Stomach (tissue), 9 donors: ENCODE data around the gene AP2S1. TPM values are rescaled to one million over a fixed set of nuclear protein-coding genes. Genes with fewer than 3 reads are reported as not detected.

Experiments used
- DNase-seq, 2 donors: peaks; one replicate each; pipeline versions ENCODE4 v3.0.0 to v3.0.0-alpha.2; 2013 to 2019
- H3K27ac ChIP-seq, 5 donors: fragments of 200-600 bp in 4 of 5; sonication (generic) in 4 of 5; one replicate each; pipeline ENCODE4 v1.5.1; 2013 to 2019; ENCODE audit warnings: mild to moderate bottlenecking in 1 of 5, moderate library complexity in 1 of 5
- H3K27me3 ChIP-seq, 3 donors: fragments of 200-600 bp; sonication (generic); one replicate each; pipeline ENCODE4 v1.5.1; 2017 to 2019; ENCODE audit warnings: mixed run types in 1 of 3
- H3K36me3 ChIP-seq, 4 donors: fragments of 200-600 bp; sonication (generic); 1 replicate in 3 of 4; 2 replicates in 1 of 4; pipeline ENCODE4 v1.5.1; 2016 to 2019
- H3K4me1 ChIP-seq, 4 donors: fragments of 200-600 bp; sonication (generic); one replicate each; pipeline ENCODE4 v1.5.1; 2016 to 2019
- H3K4me3 ChIP-seq, 4 donors: fragments of 200-600 bp; sonication (generic) in 3 of 4; one replicate each; pipeline ENCODE4 v1.5.1; 2016 to 2019; ENCODE audit warnings: mild to moderate bottlenecking in 1 of 4
- H3K9me3 ChIP-seq, 4 donors: fragments of 200-600 bp; sonication (generic); one replicate each; pipeline ENCODE4 v1.5.1; 2016 to 2019
- EP300 ChIP-seq: sonication (generic); formaldehyde crosslinking; IDR thresholded peaks from one replicate; pipeline ENCODE4 v1.6.1; 2017; ENCODE audit warnings: antibody characterized with exemption
- POLR2A ChIP-seq, 4 donors: fragments of 450-650 bp; IDR thresholded peaks; one replicate each; pipeline ENCODE4 v1.6.1; 2016; ENCODE audit warnings: antibody characterized with exemption in 4 of 4, control low read depth in 2 of 4, mild to moderate bottlenecking in 1 of 4, moderate library complexity in 1 of 4
- POLR2AphosphoS5 ChIP-seq, 3 donors: sonication (generic); formaldehyde crosslinking; IDR thresholded peaks; one replicate each; pipeline ENCODE4 v1.6.1; 2016; ENCODE audit warnings: antibody characterized with exemption in 3 of 3
- WGBS, 5 donors: extraction: QIAGEN DNeasy Blood & Tissue Kit in 3 of 5; methylation state at CpG; one replicate each; pipeline versions ENCODE4 v1.1.5 to v1.1.7; 2013 to 2018; 5-methylcytosine and 5-hydroxymethylcytosine counted together
- intact Hi-C: fragments of 100-400 bp; cut with DNase I; formaldehyde crosslinking; loops from one replicate; pipeline ENCODE4 v1.15.1; 2023; ENCODE audit warnings: low total_unique reads
- polyA plus RNA-seq, 3 donors: library from polyadenylated mRNA; stranded (reverse); fragments of 200-250 nt; gene quantifications; one replicate each; pipeline ENCODE4 v1.2.3, GENCODE V29; 2013
- small RNA-seq, 4 donors: library from RNA; depleted of rRNA; stranded (forward); fragments of <200 nt; gene quantifications; one replicate each; pipeline ENCODE3, GENCODE V24; 2016
- total RNA-seq, 5 donors: library from RNA; depleted of rRNA; stranded (reverse); fragments of >200 nt; gene quantifications; one replicate each; pipeline versions ENCODE4 v1.1.0 to v1.2.3, GENCODE V29; 2014 to 2016
- TF ChIP-seq, protein P1 (sequence below), 7 experiments: fragments of 450-650 bp in 4 of 7; fragments of 200-600 bp in 3 of 7; sonication (generic) in 3 of 7; IDR thresholded peaks; one replicate each; pipeline ENCODE4 v1.5.1; 2016 to 2019; ENCODE audit warnings: antibody characterized with exemption in 7 of 7, control low read depth in 2 of 7, mild to moderate bottlenecking in 1 of 7
- donor health status: healthy with polysubstance abuse.
- donor health status: Bipolar disorder and iron deficiency.
- donor health status: healthy.

AP2S1 gene
- total and polyA plus RNA-seq, 8 donors = 4.9 to 191 (median 96.1) TPM

DNA sequence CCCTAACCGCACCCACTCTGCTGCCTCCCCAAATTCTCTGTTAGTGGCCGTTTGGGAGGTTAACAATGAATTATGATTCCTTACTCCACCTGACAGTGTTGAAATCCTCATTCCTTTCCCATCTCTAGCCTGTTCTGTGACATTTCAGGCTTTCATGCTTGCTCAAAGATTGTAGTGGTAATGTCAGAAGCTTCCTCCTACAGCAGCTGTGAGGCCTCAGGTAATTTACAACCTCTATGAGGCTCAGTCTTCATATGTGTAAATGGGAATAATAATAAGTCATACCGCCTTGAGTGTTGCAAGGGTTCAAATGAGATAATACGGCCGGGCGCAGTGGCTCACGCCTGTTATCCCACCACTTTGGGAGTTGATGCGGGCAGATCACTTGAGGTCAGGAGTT is 61.3 kb downstream of the AP2S1 start:
- no peak overlapping the region for H3K4me3 ChIP-seq
- no peak overlapping the region for H3K27ac ChIP-seq
- intact Hi-C loops = no loop called here
- TF ChIP-seq, protein P1, sequence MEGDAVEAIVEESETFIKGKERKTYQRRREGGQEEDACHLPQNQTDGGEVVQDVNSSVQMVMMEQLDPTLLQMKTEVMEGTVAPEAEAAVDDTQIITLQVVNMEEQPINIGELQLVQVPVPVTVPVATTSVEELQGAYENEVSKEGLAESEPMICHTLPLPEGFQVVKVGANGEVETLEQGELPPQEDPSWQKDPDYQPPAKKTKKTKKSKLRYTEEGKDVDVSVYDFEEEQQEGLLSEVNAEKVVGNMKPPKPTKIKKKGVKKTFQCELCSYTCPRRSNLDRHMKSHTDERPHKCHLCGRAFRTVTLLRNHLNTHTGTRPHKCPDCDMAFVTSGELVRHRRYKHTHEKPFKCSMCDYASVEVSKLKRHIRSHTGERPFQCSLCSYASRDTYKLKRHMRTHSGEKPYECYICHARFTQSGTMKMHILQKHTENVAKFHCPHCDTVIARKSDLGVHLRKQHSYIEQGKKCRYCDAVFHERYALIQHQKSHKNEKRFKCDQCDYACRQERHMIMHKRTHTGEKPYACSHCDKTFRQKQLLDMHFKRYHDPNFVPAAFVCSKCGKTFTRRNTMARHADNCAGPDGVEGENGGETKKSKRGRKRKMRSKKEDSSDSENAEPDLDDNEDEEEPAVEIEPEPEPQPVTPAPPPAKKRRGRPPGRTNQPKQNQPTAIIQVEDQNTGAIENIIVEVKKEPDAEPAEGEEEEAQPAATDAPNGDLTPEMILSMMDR (IDR thresholded peaks at IDR 0.05) = no peak
- no peak for TF ChIP-seq POLR2A (IDR thresholded peaks at IDR 0.05)
- no peak for TF ChIP-seq POLR2AphosphoS5 (IDR thresholded peaks at IDR 0.05)
- TF ChIP-seq EP300 = no peak
- WGBS, 5 donors = 90 to 94% (median 92%) methylated on average over 8 of the region's 8 CpGs
- peaks cover 16 to 46% (median 34%) of the 10 kb centered on the region in 4 donors for H3K4me1 ChIP-seq
- DNase-seq = no peak
- H3K9me3 ChIP-seq = no peaks in the 10 kb centered on the region
- H3K36me3 ChIP-seq = no peaks in the 10 kb centered on the region
- no peaks in the 10 kb centered on the region for H3K27me3 ChIP-seq

DNA sequence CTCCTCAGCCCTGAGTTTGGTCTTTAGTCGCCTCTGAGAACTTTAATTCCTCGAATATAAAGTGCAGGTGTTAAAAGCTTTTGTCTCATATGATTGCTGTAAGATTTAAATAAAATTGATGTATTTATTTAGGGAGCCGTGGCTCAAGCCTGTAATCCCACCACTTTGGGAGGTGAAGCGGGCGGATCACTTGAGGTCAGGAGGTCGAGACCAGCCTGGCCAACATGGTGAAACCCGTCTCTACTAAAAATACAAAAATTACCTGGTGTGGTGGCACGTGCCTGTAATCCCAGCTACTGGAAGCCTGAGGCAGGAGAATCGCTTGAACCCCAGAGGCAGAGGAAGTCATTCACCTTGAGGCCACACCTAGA is 61.7 kb downstream of the AP2S1 start:
- no peaks in the 10 kb centered on the region for H3K27me3 ChIP-seq
- no peak for TF ChIP-seq POLR2AphosphoS5 (IDR thresholded peaks at IDR 0.05)
- TF ChIP-seq POLR2A (IDR thresholded peaks at IDR 0.05) = no peak
- TF ChIP-seq EP300 = no peak
- TF ChIP-seq, protein P1 (IDR thresholded peaks at IDR 0.05) = no peak
- H3K4me3 ChIP-seq = peak overlapping the region; percentile 63 to 83 (median 78)
- H3K9me3 ChIP-seq = no peaks in the 10 kb centered on the region
- peaks cover 0 to 1% (median 0%) of the 10 kb centered on the region in 4 donors for H3K36me3 ChIP-seq
- H3K4me1 ChIP-seq = peaks cover 20 to 50% (median 39%) of the 10 kb centered on the region in 4 donors
- 50 to 62% (median 58%) methylated on average over 9 of the region's 9 CpGs for WGBS, 5 donors
- no peak for DNase-seq
- intact Hi-C loops = no loop called here
- H3K27ac ChIP-seq = peak overlapping the region in 3 of 5 donors; percentile 87 to 92 (median 90)

DNA sequence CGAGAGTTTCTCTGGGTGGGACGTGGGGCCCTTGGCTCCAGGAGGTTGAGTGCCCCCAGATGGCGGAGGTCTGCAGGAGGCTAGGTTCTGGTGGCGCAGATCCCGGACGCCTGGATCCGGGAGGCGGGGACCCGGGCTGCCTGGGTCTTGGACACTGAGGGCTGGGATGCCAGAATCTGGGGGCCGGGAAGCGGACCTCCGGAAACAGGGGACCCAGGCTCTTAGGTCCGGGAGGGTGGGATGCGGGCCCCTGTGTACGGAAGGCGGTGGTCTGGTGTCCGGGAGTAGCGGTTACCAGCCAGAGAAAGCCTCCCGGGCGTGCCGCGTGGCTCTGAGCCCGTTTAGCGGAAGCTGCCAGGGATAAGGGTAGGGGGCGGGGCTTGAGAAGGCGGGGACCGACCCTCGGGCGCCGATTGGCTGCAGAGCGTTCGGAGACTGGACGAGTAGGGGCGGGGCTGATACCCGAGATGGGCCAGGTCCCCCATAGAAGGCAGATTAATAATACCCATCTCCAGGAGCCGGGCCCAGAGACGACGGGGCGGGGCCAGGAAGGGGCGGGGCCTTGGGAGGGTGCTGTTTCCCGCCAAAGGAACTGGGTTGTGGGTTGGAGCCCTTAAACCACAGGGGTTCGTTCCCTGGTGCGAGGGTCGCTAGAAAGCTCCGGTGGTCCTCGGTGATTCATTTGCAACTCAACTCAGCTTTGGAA is 62.2 kb downstream of the AP2S1 start, which contains the start of gene SLC1A5:
Gene SLC1A5 (minus strand): TSS at position 333 of the 706 bp plus-strand sequence. CDS start 629 bp downstream, outside the sequence.
- intact Hi-C loops = no loop called here
- no peaks in the 10 kb centered on the region for H3K27me3 ChIP-seq
- H3K9me3 ChIP-seq = no peaks in the 10 kb centered on the region
- peaks cover 23 to 56% (median 44%) of the 10 kb centered on the region in 4 donors for H3K4me1 ChIP-seq
- peak; percentile 97 for DNase-seq
- WGBS, 5 donors = 0 to 1% (median 1%) methylated on average over 16 to 46 of the region's 46 CpGs
- peak within 1 kb of the TSS; percentile 63 to 83 (median 78) for H3K4me3 ChIP-seq
- H3K36me3 ChIP-seq = peaks cover 0 to 7% (median 4%) of the 10 kb centered on the region in 4 donors
- TF ChIP-seq, protein P1 (IDR thresholded peaks at IDR 0.05) = no peak
- TF ChIP-seq EP300 = no peak
- TF ChIP-seq POLR2A (IDR thresholded peaks at IDR 0.05) = peak in 2 of 4 donors; percentile 71 to 94
- TF ChIP-seq POLR2AphosphoS5 (IDR thresholded peaks at IDR 0.05) = peak; percentile 80 to 99 (median 99)
- peak within 1 kb of the TSS; percentile 86 to 92 (median 89) for H3K27ac ChIP-seq

Small RNAs within 50 kb of the gene (small RNA-seq; reads per million reads assigned to genes)
- 0 reads per million in 4 donors for gene AC008622.3
- gene HNRNPMP2 = 0 reads per million in 4 donors

Other genes starting within 250 kb of the AP2S1 start
- 100 to 1,000 TPM in 4 of 5 donors, 10 to 100 TPM in 1; 94.7 to 147 (median 106) TPM for gene CALM3, start 249.5 kb downstream of the AP2S1 start, total RNA-seq
- gene CALM3, start 249.5 kb downstream of the AP2S1 start, polyA plus RNA-seq = 100 to 1,000 TPM in 2 of 3 donors, 10 to 100 TPM in 1; 84.2 to 203 (median 174) TPM
- gene PTGIR, start 225.8 kb downstream of the AP2S1 start, total RNA-seq = 1 to 10 TPM in 3 of 5 donors, not detected in 2; 1.8 to 6.7 (median 5.8) TPM
- gene PTGIR, start 225.8 kb downstream of the AP2S1 start, polyA plus RNA-seq = 1 to 10 TPM; 1.6 to 1.7 (median 1.6) TPM
- gene GNG8, start 214.6 kb downstream of the AP2S1 start, total RNA-seq = not detected
- gene GNG8, start 214.6 kb downstream of the AP2S1 start, polyA plus RNA-seq = not detected
- 10 to 100 TPM in 4 of 5 donors, 1 to 10 TPM in 1; 9.7 to 29.9 (median 11.1) TPM for gene DACT3, start 189.7 kb downstream of the AP2S1 start, total RNA-seq
- gene DACT3, start 189.7 kb downstream of the AP2S1 start, polyA plus RNA-seq = 10 to 100 TPM in 1 of 3 donors, 1 to 10 TPM in 2; 6.1 to 10.5 (median 6.4) TPM
- gene PRKD2, start 133.7 kb downstream of the AP2S1 start, total RNA-seq = 10 to 100 TPM in 4 of 5 donors, 1 to 10 TPM in 1; 7.0 to 40.8 (median 18.5) TPM
- 10 to 100 TPM; 26.5 to 50.6 (median 39.7) TPM for gene PRKD2, start 133.7 kb downstream of the AP2S1 start, polyA plus RNA-seq
- gene FKRP, start 104.8 kb downstream of the AP2S1 start, total RNA-seq = 10 to 100 TPM in 4 of 5 donors, 1 to 10 TPM in 1; 8.8 to 76.3 (median 15.2) TPM
- gene FKRP, start 104.8 kb downstream of the AP2S1 start, polyA plus RNA-seq = 1 to 10 TPM; 6.0 to 7.5 (median 6.5) TPM
- gene STRN4, start 104.4 kb downstream of the AP2S1 start, total RNA-seq = 100 to 1,000 TPM in 2 of 5 donors, 10 to 100 TPM in 3; 48.1 to 373 (median 95.6) TPM
- 10 to 100 TPM; 37.1 to 43.1 (median 39.0) TPM for gene STRN4, start 104.4 kb downstream of the AP2S1 start, polyA plus RNA-seq
- 10 to 100 TPM; 18.7 to 53.0 (median 27.7) TPM for gene SLC1A5, start 62.3 kb downstream of the AP2S1 start, total RNA-seq
- 100 to 1,000 TPM in 1 of 3 donors, 10 to 100 TPM in 2; 20.5 to 106 (median 35.1) TPM for gene SLC1A5, start 62.3 kb downstream of the AP2S1 start, polyA plus RNA-seq
- gene ARHGAP35, start 10.2 kb upstream of the AP2S1 start, total RNA-seq = 100 to 1,000 TPM in 1 of 5 donors, 10 to 100 TPM in 3, 1 to 10 TPM in 1; 7.0 to 200 (median 36.4) TPM
- gene ARHGAP35, start 10.2 kb upstream of the AP2S1 start, polyA plus RNA-seq = 1 to 10 TPM; 5.6 to 9.0 (median 7.3) TPM
- gene NPAS1, start 169.0 kb upstream of the AP2S1 start, total RNA-seq = 1 to 10 TPM in 1 of 5 donors, under 1 TPM in 1, not detected in 3; 0.72 to 2.3 TPM
- gene NPAS1, start 169.0 kb upstream of the AP2S1 start, polyA plus RNA-seq = 1 to 10 TPM; 1.1 to 8.9 (median 1.1) TPM
- 100 to 1,000 TPM in 1 of 5 donors, 10 to 100 TPM in 2, 1 to 10 TPM in 1, not detected in 1; 7.0 to 232 (median 23.9) TPM for gene TMEM160, start 197.8 kb upstream of the AP2S1 start, total RNA-seq
- gene TMEM160, start 197.8 kb upstream of the AP2S1 start, polyA plus RNA-seq = 10 to 100 TPM in 2 of 3 donors, 1 to 10 TPM in 1; 5.4 to 76.1 (median 59.0) TPM